ENCODE data around the gene SCGB1D4. TPM values are rescaled to one million over a fixed set of nuclear protein-coding genes. Genes with fewer than 3 reads are reported as not detected.

Gene SCGB1D4
- total RNA-seq, 1 experiment from 2014 or later = not detected

GRCh38 chr11:62260261-62260953 lies 38.5 kb downstream of the SCGB1D4 start:
- no CpG with 5 or more reads among the region's 6 CpGs for WGBS (ENCODE audit: extremely low coverage, insufficient read length, low lambda C conversion rate)
- Histone ChIP-seq H4K8ac (replicated peaks; ENCODE audit: insufficient read length, low read depth, low read length) (no peak overlapping the region), H3K14ac (ENCODE audit: insufficient read depth, low read length) (no peak overlapping the region), H3K4me1 (ENCODE audit: insufficient read depth, low read length) (peaks cover 3% of the 10 kb centered on the region; the same call in 1 of the 2 replicates), H3K23ac (ENCODE audit: insufficient read length, low read depth, low read length) (no peak overlapping the region), H3K23me2 (ENCODE audit: insufficient read length, low read depth, low read length, poor library complexity, severe bottlenecking) (no peaks in the 10 kb centered on the region), H4K20me1 (ENCODE audit: control insufficient read depth, insufficient read depth, insufficient read length) (no peaks in the 10 kb centered on the region), H4K91ac (ENCODE audit: insufficient read length, low read depth, low read length) (no peak overlapping the region), H3K4me2 (ENCODE audit: insufficient read depth, insufficient read length, low read length) (no peak overlapping the region), H3K79me2 (ENCODE audit: insufficient read depth, low read length) (no peaks in the 10 kb centered on the region), H2AK5ac (ENCODE audit: insufficient read length, low read length) (no peak overlapping the region), H3K18ac (ENCODE audit: insufficient read length, low read depth, low read length) (no peak overlapping the region), H2BK12ac (ENCODE audit: insufficient read length, low read depth, low read length) (no peak overlapping the region), H3K9ac (ENCODE audit: extremely low read depth, insufficient read length, low read length) (no peak overlapping the region), H3K27me3 (ENCODE audit: insufficient read depth, low read length) (no peaks in the 10 kb centered on the region), H3K4ac (ENCODE audit: low read depth, low read length) (no peak overlapping the region), H2BK15ac (ENCODE audit: low read depth, low read length) (no peak overlapping the region), H4K5ac (ENCODE audit: insufficient read length, low read depth, low read length) (no peak overlapping the region), H2BK120ac (ENCODE audit: low read depth, low read length, poor library complexity, severe bottlenecking) (no peak overlapping the region), H3K9me3 (ENCODE audit: control insufficient read depth, low read depth, low read length) (no peaks in the 10 kb centered on the region), H3K79me1 (ENCODE audit: insufficient read depth, low read depth, low read length, poor library complexity, severe bottlenecking) (no peaks in the 10 kb centered on the region), H2BK20ac (ENCODE audit: low read depth, low read length, poor library complexity, severe bottlenecking) (no peak overlapping the region), H2AFZ (ENCODE audit: low read length) (no peak overlapping the region), H3T11ph (ENCODE audit: low read length) (no peak overlapping the region), H3K56ac (ENCODE audit: insufficient read length, low read depth, low read length) (no peak overlapping the region), H2BK5ac (ENCODE audit: insufficient read length, low read length) (no peak overlapping the region), H3K27ac (ENCODE audit: insufficient read length, low read depth, low read length) (no peak overlapping the region)
- no peak for TF ChIP-seq CTCF (conservative IDR thresholded peaks at IDR 0.05)
- DNase-seq = no peak
- H3K27me3 Mint-ChIP-seq (ENCODE audit: low read depth) = peaks cover 3% of the 10 kb centered on the region; the same call in 1 of the 2 replicates
- no peak overlapping the region for H3K4me3 Mint-ChIP-seq
- H3K9me3 Mint-ChIP-seq = peaks cover 7% of the 10 kb centered on the region in 2 experiments
- H3K4me1 Mint-ChIP-seq = peaks cover 3 to 12% of the 10 kb centered on the region in 2 experiments; a peak in 2 of 4 replicates
- H3K27ac Mint-ChIP-seq = no peak overlapping the region
- H3K36me3 Mint-ChIP-seq (ENCODE audit: insufficient read depth in 1 of 3, low read depth in 3 of 3) = no peaks in the 10 kb centered on the region

All from H9 (cell line).